Osteoblast (primary cell): ENCODE data around the gene FAM222B. TPM values are rescaled to one million over a fixed set of nuclear protein-coding genes. Genes with fewer than 3 reads are reported as not detected.

Experiments used
- DNase-seq: peaks from one replicate; pipeline ENCODE4 v3.0.0; 2011; ENCODE audit warnings: low spot score, mixed read lengths; ENCODE audit not compliant: insufficient read length; ENCODE audit errors: missing footprints
- H2AFZ ChIP-seq: 2 replicates; pipeline ENCODE4 v1.6.0; 2011; ENCODE audit warnings: mild to moderate bottlenecking, low read length
- H3K27ac ChIP-seq: 2 replicates; pipeline ENCODE4 v1.5.1; 2011; ENCODE audit warnings: mild to moderate bottlenecking, low read depth, low read length, moderate library complexity
- H3K27me3 ChIP-seq: 2 replicates; pipeline ENCODE4 v1.6.0; 2012; ENCODE audit warnings: mild to moderate bottlenecking, control low read depth, inconsistent platforms, low read length, moderate library complexity; ENCODE audit not compliant: insufficient read depth
- H3K36me3 ChIP-seq: 2 replicates; pipeline ENCODE4 v1.5.1; 2011; ENCODE audit warnings: mild to moderate bottlenecking, low read length, control low read depth, moderate library complexity; ENCODE audit not compliant: insufficient read depth
- H3K4me1 ChIP-seq: 2 replicates; pipeline ENCODE4 v1.5.1; 2011; ENCODE audit warnings: mild to moderate bottlenecking, low read length, control low read depth, moderate library complexity; ENCODE audit not compliant: insufficient read depth
- H3K4me2 ChIP-seq: 2 replicates; pipeline ENCODE4 v1.6.0; 2011; ENCODE audit warnings: mild to moderate bottlenecking, low read length; ENCODE audit not compliant: insufficient read depth
- H3K4me3 ChIP-seq: fragments of 200-600 bp; sonication (generic); 3 replicates; pipeline ENCODE4 v1.5.1; 2012; ENCODE audit warnings: mild to moderate bottlenecking, low read length, inconsistent platforms; ENCODE audit not compliant: insufficient read depth
- H3K79me2 ChIP-seq: 2 replicates; pipeline ENCODE4 v1.6.0; 2012; ENCODE audit warnings: mild to moderate bottlenecking, low read length, control low read depth, inconsistent platforms; ENCODE audit not compliant: insufficient read depth
- H3K9me3 ChIP-seq: 2 replicates; pipeline ENCODE4 v1.5.1; 2011; ENCODE audit warnings: low read depth, low read length, control low read depth
- H4K20me1 ChIP-seq: 2 replicates; pipeline ENCODE4 v1.6.0; 2012; ENCODE audit warnings: mild to moderate bottlenecking, low read length, control low read depth; ENCODE audit not compliant: insufficient read depth
- total RNA-seq: library from RNA; depleted of rRNA; stranded (reverse); fragments of >200 nt; gene quantifications from 2 replicates; pipeline ENCODE4 v1.2.3, GENCODE V29; 2012
- TF ChIP-seq, protein P1 (sequence below): IDR thresholded peaks from 2 replicates; pipeline ENCODE4 v1.5.1; 2011; ENCODE audit warnings: mild to moderate bottlenecking, low read depth, low read length, moderate library complexity; ENCODE audit errors: extremely low read depth

FAM222B gene
- total RNA-seq, 1 donor: 5.1 TPM

GRCh38 chr17:28717578-28718332 lies 124.8 kb downstream of the FAM222B start, which contains the start of gene RAB34:
Gene RAB34, minus strand, starts transcription at chr17:28717868. Its CDS starts 602 bp downstream, at chr17:28717266.
- Histone ChIP-seq H3K79me2 (peaks cover 55% of the 10 kb centered on the region), H3K4me1 (peaks cover 47% of the 10 kb centered on the region), H2AFZ (peak within 1 kb of the TSS; percentile 87), H3K27me3 (no peaks in the 10 kb centered on the region), H3K4me2 (peak within 1 kb of the TSS; percentile 87), H4K20me1 (peaks cover 48% of the 10 kb centered on the region), H3K27ac (peak within 1 kb of the TSS; percentile 73), H3K4me3 (peak within 1 kb of the TSS; percentile 91), H3K36me3 (peaks cover 50% of the 10 kb centered on the region), H3K9me3 (no peaks in the 10 kb centered on the region)
- TF ChIP-seq, protein P1, sequence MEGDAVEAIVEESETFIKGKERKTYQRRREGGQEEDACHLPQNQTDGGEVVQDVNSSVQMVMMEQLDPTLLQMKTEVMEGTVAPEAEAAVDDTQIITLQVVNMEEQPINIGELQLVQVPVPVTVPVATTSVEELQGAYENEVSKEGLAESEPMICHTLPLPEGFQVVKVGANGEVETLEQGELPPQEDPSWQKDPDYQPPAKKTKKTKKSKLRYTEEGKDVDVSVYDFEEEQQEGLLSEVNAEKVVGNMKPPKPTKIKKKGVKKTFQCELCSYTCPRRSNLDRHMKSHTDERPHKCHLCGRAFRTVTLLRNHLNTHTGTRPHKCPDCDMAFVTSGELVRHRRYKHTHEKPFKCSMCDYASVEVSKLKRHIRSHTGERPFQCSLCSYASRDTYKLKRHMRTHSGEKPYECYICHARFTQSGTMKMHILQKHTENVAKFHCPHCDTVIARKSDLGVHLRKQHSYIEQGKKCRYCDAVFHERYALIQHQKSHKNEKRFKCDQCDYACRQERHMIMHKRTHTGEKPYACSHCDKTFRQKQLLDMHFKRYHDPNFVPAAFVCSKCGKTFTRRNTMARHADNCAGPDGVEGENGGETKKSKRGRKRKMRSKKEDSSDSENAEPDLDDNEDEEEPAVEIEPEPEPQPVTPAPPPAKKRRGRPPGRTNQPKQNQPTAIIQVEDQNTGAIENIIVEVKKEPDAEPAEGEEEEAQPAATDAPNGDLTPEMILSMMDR: peak; percentile 36
- DNase-seq: peak; percentile 96

DNA sequence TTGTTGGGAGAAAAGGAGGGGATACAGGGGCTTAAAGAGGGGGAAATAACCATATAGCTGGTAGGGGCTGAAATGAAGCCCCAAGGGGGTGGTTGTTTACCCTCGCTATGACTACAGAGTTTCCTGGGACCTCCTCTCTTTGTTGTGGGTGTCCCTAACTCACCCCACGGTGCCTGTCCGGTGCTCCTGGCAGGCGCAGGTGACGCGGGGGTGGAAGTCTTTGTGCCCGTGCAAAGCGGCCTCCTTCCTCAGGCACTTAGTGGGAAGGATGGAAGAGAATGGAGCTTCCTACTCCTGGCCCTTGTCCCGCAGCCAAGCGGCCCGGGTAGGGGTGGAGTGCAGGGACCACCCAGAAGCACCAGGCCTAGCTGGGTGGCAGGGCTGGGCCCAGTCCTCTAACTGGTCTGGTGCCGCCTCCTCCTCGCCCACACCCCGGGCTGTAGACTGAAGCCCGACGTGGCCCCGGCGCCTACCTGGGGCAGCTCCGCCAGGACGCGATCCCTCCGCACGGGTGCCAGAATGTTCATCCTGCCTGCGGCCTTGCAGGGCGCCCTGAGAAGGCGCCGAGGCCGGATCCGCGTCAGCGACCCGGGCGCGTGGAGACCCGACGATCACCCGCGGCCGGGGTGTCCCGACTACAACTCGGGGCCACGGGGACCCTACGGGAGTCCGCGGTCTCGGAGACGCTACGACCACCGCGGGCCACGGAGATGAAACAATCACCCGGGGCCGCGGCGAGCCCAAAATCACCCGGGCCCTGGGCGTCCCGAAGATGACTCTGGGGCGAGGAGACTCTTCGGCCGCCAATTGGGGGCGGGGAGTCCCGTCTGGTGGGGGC lies 125.6 kb downstream of the FAM222B start:
- DNase-seq: peak; percentile 86
- Histone ChIP-seq H3K27ac (peak overlapping the region; percentile 73), H4K20me1 (peaks cover 46% of the 10 kb centered on the region), H3K79me2 (peaks cover 47% of the 10 kb centered on the region), H3K36me3 (peaks cover 48% of the 10 kb centered on the region), H3K9me3 (no peaks in the 10 kb centered on the region), H3K4me1 (peaks cover 46% of the 10 kb centered on the region), H3K4me3 (peak overlapping the region; percentile 91), H2AFZ (peak overlapping the region; percentile 20), H3K4me2 (peak overlapping the region; percentile 87), H3K27me3 (no peaks in the 10 kb centered on the region)
- TF ChIP-seq, protein P1: no peak

DNA sequence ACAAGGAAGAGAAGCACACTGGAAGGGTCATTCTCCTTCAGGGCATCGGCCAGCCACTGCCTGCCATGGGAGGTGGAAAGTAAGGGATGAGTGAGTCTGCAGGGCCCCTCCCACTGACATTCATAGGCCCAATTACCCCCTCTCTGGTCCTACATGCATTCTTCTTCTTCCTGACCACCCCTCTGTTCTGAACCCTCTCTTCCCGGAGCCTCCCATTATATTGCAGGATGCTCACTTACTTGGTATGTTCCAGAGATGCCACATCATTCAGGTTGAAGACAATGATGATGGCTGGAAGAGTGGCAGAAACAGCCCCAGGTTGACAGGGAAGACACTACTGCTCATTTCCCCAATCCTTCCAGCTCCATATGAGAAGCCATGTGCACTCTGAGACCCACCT lies 127.4 kb downstream of the FAM222B start:
- Histone ChIP-seq H4K20me1 (peaks cover 31% of the 10 kb centered on the region), H3K4me1 (peaks cover 44% of the 10 kb centered on the region), H3K4me2 (peak overlapping the region; percentile 87), H3K27me3 (no peaks in the 10 kb centered on the region), H3K4me3 (no peak overlapping the region), H3K9me3 (no peaks in the 10 kb centered on the region), H3K79me2 (peaks cover 30% of the 10 kb centered on the region), H3K27ac (no peak overlapping the region), H3K36me3 (peaks cover 35% of the 10 kb centered on the region), H2AFZ (no peak overlapping the region)
- DNase-seq: no peak
- TF ChIP-seq, protein P1: no peak

DNA sequence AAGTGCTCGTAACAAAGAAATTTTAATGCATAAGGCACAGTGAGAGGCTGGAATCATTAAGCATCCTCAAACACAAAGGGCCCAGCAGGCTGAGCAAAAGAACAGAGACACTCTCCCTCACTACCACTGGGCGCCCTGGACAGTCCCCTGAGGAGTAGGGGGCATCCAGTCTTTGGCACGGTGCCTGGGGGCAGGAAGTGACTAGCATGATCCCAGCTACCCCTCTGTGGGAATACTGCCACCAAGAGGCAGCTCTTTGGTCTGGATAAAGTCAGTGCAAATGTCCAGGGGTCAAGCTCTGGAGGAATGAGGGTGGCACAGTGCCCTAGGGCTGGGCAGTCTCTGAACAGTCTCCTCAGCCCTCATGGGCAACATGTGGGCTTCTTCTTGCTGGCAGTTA lies 128.3 kb downstream of the FAM222B start:
- DNase-seq: peak; percentile 71
- Histone ChIP-seq H3K27ac (no peak overlapping the region), H4K20me1 (peaks cover 30% of the 10 kb centered on the region), H3K4me2 (no peak overlapping the region), H3K79me2 (peaks cover 28% of the 10 kb centered on the region), H3K27me3 (no peaks in the 10 kb centered on the region), H2AFZ (no peak overlapping the region), H3K4me1 (peaks cover 47% of the 10 kb centered on the region), H3K4me3 (no peak overlapping the region), H3K36me3 (peaks cover 35% of the 10 kb centered on the region), H3K9me3 (no peaks in the 10 kb centered on the region)
- TF ChIP-seq, protein P1: no peak
